ENCODE results near the gene PTK7.

GRCh38 chr6:43035495-43036194, 40.5 kb upstream of the PTK7 start:
- TF ChIP-seq HDGF (IDR thresholded peaks at IDR 0.05; ENCODE audit: borderline replicate concordance) (no peak), SP1 (IDR thresholded peaks at IDR 0.05) (no peak), LEF1 (IDR thresholded peaks at IDR 0.05; ENCODE audit: borderline replicate concordance) (no peak), FOXM1 (IDR thresholded peaks at IDR 0.05; ENCODE audit: borderline replicate concordance) (no peak), SUZ12 (IDR thresholded peaks at IDR 0.05) (no peak), ELF4 (IDR thresholded peaks at IDR 0.05) (no peak), ZNF384 (IDR thresholded peaks at IDR 0.05) (no peak), NFRKB (IDR thresholded peaks at IDR 0.05) (no peak)

All from HEK293T (cell line).